HG03575 (cell line): Measurements from ENCODE around the gene ARMC10.
"Not testable (repeated sequence)": the region's sequence is repeated elsewhere in the genome, so short reads cannot be mapped to it uniquely, and the experiment has no call there.

ENCODE experiments used
- ATAC-seq: cut with Tn5 transposase; IDR thresholded peaks from one replicate; pipeline ENCODE4 v1.9.1; 2021; ENCODE audit not compliant: unreplicated experiment, insufficient number of reproducible peaks, low FRiP score; ENCODE audit errors: extremely low read depth

Gene ARMC10

GRCh38 chr7:103074519-103075336 lies at the start of gene ARMC10, which contains the start of gene FBXL13:
Gene ARMC10, plus strand, starts transcription at chr7:103075140. Its CDS starts 133 bp downstream, at chr7:103075273.
Gene FBXL13, minus strand, starts transcription at chr7:103074796.
- peak; percentile 68 for ATAC-seq

GRCh38 chr7:103025341-103025740 lies 49.6 kb upstream of the ARMC10 start:
- ATAC-seq = no peak

DNA sequence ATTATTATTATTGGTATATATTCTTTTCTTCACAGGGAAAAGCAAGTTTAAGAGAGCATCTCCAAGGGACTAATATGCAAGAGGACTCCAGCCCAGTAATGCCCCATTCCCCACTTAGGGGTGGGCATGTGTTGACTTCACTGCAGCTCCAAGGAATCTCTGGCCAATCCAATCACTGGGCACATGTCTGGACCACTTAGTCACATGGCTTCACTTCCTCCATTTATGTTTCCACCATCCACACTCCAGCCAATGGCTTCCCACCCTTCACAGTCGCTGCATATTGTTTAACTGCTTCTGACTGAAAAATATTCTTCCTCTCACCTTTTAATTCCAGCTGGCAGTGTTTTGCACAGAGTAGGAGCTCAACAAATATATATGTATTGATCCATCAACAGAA lies 43.9 kb upstream of the ARMC10 start:
- ATAC-seq = no peak

DNA sequence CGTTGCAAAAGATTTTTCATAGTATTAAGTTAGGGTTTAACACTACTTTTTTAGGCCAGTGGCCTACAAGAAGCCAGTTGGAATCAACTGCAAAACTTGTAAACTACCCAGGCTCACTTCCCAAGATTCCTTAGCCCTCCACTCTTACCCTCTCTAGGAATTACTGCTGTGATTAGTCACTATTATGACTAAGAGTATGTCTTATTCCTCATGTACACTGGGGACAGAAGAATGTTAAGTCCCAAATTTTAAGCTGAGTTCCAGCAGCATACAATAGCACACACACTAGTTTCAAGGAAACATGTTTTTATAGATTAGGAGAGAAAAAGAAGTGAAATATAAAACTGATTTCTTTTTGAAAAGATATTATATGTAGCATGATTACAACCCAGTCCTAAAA lies 43.2 kb upstream of the ARMC10 start:
- ATAC-seq = no peak

DNA sequence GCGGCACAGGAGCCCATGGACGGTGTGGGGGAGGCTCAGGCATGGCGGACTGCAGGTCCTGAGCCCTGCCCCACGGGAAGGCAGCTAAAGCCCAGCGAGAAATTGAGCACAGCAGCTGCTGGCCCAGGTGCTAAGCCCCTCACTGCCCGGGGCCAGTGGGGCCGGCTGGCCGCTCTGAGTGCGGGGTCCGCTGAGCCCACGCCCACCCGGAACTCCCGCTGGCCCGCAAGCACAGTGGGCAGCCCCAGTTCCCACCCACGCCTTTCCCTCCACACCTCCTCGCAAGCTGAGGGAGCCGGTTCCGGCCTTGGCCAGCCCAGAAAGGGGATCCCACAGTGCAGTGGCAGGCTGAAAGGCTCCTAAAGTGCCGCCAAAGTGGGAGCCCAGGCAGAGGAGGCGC lies 40.6 kb upstream of the ARMC10 start:
- not testable (repeated sequence) for ATAC-seq

- ATAC-seq = no peak
These were observed 37.5 kb upstream of the ARMC10 start for GRCh38 chr7:103037476-103037822.

DNA sequence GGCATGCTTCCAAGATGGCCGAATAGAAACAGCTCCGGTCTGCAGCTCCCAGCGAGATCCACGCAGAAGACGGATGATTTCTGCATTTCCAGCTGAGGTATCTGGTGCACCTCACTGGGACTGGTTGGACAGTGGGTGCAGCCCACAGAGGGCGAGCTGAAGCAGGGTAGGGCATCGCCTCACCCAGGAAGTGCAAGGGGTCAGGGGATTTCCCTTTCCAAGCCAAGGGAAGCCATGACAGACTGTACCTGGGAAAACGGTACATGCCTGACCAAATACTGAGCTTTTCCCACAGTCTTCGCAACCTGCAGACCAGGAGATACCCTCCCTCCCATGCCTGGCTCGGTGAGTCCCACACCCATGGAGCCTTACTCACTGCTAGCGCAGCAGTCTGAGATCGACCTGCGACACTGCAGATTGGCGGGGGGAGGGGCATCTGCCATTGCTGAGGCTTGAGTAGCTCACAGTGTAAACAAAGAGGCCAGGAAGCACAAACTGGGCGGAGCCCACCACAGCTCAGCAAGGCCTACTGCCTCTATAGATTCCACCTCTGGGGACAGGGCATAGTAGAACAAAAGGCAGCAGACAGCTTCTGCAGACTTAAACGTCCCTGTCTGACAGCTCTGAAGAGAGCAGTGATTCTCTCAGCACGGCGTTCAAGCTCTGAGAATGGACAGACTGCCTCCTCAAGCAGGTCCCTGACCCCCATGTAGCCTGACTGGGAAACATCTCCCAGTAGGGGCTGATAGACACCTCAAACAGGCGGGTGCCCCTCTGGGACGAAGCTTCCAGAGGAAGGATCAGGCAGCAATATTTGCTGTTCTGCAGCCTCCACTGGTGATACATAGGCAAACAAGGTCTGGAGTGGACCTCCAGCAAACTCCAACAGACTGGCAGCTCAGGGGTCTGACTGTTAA lies 36.9 kb upstream of the ARMC10 start:
- ATAC-seq = not testable (repeated sequence)

DNA sequence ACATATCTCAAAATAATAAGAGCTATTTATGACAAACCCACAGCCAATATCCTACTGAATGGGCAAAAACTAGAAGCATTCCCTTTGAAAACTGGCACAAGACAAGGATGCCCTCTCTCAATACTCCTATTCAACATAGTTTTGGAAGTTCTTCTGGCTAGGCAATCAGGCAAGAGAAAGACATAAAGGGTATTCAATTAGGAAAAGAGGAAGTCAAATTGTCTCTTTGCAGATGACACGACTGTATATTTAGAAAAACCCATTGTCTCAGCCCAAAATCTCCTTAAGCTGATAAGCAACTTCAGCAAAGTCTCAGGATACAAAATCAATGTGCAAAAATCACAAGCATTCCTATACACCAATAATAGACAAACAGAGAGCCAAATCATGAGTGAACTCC lies 33.1 kb upstream of the ARMC10 start:
- not testable (repeated sequence) for ATAC-seq

DNA sequence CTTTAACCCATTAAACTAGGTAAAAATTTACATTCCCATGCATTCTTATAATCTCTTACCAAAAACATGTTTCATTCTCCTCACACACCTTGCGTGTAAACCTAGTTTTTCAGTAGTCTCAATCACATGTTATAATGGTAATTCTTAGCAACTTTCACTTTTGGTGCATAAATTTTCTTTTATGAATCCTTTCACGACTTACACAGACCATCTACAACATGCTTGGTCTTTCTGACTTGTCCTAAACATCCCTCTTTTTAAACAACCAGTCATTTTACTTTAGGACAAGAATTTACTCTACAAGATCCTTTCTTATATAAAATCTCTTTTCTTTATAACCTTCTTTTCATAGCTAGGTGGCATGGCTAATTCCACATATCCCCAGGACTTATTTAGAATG lies 26.1 kb upstream of the ARMC10 start:
- no peak for ATAC-seq

DNA sequence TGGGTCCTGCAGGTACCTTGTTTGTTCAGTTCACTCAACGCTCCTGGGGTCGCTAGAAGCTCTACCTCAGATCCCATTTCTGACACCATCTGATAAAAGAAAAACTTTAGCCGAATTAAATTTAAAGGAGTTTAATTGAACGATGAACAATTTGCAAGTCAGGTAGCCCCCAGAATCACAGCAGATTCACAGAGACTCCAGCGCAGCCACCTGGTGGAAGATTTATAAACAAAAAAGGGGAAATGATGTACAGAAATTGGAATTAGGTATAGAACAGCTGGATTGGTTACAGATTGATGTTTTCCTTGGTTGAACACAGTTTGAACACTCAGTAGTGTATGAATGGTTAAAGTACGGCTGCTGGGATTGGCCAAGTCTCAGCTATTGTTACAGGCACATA lies 23.4 kb upstream of the ARMC10 start:
- ATAC-seq = no peak

DNA sequence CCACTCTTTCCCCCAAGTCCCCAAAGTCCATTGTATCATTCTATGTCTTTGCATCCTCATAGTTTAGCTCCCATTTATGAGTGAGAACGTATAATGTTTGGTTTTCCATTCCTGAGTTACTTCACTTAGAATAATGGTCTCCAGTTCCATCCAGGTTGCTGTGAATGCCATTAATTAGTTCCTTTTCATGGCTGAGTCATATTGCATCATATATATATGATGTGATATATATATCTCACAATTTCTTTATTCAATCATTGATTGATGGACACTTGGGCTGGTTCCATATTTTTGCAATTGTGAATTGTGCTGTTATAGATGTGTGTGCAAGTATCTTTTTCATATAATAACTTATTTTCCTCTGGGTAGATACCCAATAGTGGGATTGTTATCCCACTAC lies 18.9 kb upstream of the ARMC10 start:
- not testable (repeated sequence) for ATAC-seq

DNA sequence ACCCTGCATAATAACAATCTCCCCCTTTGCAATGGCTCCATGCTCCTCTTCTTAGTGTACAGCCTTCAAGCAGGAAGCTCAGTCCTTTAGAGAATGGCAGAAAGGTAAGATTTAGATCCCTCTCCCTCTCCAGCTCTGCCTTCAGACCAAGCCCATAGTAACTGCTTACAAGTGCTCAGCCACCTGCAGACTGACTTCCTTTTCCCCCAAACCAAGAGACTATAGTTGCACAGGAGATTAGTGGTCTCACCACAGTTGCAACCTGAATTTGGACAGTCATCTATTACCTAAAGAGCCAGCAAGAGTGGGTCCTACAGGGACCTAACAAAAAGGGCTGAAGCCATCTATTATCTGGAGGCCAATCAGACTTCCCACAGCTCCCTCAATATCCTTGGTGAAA lies 16.8 kb upstream of the ARMC10 start:
- no peak for ATAC-seq

- no peak for ATAC-seq
These were observed 15.5 kb upstream of the ARMC10 start for GRCh38 chr7:103059471-103059870.

DNA sequence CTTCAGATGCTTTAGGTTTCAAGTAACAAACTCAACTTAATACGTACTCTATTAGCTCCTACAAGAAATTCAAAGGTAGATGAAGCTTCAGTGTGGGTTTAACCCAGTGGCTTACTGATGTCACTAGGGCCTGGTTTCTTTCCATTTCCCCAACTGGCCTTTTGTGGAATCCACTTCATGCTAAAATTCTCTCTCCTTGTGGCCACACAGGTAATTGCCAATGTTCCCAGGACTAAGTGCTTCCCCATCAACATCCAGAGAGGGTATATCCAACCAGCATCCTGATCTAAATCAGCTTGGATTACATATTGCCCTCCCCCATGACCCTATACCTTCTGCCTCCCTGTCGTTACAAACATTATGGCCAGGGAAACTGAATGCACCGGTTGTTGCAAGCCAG lies 11.0 kb upstream of the ARMC10 start:
- ATAC-seq = no peak

DNA sequence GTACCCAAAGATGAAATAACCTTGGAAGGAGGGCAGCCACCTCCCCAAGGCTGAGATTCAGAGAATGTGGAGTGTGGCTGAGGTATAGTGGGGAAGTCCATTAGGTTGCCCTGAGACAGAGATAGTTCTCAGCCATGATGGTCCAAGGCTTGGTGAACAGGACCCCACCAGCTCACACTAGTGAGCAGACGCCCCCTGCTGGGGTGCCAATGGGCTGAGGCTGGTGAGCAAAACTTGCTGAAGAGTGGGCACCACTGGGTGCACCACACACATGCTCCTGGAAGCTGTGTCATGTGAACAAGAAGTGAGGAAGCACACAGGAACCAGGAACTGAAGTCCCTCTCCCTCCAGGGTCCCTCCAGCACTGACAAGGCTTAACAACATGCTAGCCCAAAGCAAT lies 9.3 kb upstream of the ARMC10 start:
- no peak for ATAC-seq

DNA sequence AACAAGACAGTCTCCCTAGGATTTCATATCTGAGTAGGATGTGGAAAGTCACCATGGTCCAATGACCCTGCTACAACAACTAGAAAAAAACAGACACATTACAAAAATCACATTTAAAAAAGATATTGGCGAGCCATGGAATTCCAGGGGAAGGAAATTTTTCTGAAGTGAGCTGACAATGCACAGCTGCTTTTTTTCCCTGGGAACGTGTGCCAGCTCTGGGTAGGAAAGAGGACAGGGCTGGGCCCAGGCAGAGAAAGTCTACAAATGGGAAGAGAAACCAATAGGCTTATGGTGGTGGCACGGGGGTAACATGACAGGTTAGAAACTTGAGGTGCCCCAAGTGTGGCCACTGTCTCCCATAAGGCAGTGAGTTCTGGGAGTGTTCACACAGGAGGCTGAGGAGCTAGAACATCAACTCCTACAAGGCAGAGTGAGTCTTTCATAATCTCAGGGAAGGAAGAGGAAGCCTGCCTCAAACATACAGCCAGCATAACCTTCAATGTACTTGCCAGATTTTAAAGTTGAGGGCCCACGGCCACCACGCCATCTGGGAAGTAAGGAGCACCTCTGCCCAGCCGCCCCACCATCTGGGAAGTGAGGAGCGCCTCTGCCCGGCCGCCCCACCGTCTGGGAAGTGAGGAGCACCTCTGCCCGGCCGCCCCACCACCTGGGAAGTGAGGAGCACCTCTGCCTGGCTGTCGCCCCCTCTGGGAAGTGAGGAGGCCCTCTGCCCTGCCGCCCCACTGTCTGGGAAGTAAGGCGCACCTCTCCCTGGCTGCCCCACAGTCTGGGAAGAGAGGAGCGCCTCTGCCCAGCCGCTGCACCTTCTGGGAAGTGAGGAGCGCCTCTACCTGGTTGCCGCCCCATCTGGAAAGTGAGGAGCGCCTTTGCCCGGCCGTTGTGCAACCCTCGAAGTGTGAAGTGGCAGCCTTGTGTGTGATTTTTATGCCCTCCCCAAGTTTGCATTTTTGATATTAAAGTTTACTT lies 6.2 kb upstream of the ARMC10 start:
- no peak for ATAC-seq

GRCh38 chr7:103071000-103071399 lies 3.9 kb upstream of the ARMC10 start:
- ATAC-seq = no peak

GRCh38 chr7:103073989-103074518 lies 886 bp upstream of the ARMC10 start:
- no peak for ATAC-seq
